ENCODE results near the gene ADNP2.
A peak's percentile ranks its signal among the peaks of the same experiment; 100 is the strongest.

ADNP2 gene

DNA sequence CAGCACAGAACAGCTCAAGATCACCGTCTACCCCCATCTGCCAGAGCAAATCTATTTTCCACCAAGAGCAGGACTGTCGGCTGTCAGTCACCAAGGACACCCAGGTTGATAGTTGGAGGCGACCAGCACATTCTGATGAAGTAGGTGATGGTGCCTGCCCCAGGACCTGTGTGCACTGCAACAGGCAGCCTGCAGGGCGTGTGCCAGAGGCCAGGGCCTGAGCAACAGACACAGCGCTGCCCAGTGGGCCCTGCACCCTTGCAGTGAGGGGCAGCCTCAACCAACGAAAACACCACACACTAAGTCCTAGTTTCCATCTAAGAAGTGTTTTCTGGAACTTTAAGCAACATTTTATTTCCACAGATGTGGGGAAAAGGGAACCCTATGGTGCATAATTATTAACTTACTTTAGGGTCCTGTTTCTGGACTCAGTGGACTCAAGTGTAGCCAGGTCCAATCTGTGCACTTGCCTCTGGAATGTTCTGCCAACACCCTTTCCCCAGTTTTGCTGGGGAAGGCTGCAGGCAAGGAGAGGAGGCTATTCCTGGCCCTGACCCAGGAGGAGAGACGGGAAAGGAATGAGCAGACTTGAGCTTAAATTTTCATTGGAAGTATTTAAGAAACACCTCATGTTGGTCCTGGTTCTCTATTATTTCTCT is 61.5 kb downstream of the ADNP2 start:
- DNase-seq (ENCODE audit: low read depth) = no peak

GRCh38 chr18:80171054-80171872 is 62.2 kb downstream of the ADNP2 start:
- DNase-seq (ENCODE audit: low read depth) = no peak

DNA sequence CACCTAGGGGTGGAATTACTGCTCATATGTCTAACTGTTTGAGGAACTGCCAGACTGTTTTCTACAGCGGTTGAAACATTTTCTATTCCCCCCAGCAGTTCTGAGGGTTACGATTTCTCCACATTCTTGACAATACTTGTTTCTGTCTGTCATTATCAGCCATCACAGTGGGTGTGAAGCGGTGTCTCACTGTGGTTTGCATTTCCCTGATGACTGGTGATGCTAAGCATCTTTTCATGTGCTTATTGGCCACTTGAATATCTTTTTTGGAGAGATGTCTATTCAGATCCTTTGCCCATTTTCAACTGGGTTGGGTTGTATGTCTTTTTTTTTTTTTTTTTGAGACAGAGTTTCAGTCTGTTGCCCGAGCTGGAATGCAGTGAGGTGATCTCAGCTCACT is 63.0 kb downstream of the ADNP2 start:
- DNase-seq (ENCODE audit: low read depth) = no peak

- DNase-seq (ENCODE audit: low read depth) = no peak
These were observed 64.0 kb downstream of the ADNP2 start for GRCh38 chr18:80173060-80173459.

- DNase-seq (ENCODE audit: low read depth) = no peak
These were observed 66.6 kb downstream of the ADNP2 start for GRCh38 chr18:80175451-80176204.

- DNase-seq (ENCODE audit: low read depth) = peak; percentile 11
These were observed 67.4 kb downstream of the ADNP2 start for GRCh38 chr18:80176334-80177073.

DNA sequence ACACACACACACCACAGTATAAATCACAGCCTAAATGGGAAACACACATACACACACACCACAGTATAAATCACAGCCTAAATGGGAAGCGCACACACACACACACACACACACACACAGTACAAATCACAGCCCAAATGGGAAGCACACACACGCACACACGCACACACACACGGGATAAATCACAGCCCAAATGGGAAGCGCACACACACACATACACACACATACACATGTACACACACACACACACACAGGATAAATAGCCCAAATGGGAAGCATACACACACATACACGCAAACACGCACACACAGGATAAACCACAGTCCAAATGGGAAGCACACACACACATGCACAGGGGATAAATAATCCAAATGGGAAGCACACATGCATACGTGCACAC is 68.1 kb downstream of the ADNP2 start:
- DNase-seq (ENCODE audit: low read depth) = no peak

- DNase-seq (ENCODE audit: low read depth) = no peak
These were observed 70.1 kb downstream of the ADNP2 start for GRCh38 chr18:80178935-80179818.

DNA sequence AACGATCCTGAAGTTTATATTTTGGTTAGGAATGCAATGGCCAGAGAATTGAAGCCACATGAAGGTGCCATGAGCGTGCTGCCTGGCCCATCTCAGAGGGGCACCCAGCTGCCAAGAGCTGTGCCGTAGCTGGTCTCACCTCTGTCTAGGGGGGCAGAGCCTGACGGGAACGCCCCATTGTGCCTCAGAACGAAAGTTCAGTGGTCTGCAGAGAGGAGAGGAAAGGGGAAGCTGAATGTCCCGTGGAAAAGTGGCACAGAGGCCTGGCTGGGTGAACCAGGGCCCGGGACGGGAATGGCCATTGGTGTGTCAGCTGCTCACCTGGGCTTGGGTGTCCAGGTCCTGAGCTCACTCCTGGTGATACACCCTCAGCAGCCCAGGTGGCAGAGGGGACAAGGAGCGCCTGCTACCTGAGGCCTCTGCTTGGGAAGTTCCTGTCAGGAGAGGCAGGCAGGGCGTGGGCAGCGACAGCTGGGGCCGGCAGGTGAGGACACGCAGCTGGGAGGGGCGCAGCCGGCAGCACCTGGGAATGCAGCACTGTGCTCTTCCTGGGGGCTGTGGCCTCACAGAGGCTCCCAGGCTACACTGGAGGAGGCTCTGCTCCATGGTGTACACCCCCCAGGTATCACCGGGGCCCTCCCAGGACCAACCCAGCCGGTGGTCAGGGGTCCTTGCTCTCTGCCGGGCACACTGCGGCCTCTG is 70.9 kb downstream of the ADNP2 start:
- no peak for DNase-seq (ENCODE audit: low read depth)

DNA sequence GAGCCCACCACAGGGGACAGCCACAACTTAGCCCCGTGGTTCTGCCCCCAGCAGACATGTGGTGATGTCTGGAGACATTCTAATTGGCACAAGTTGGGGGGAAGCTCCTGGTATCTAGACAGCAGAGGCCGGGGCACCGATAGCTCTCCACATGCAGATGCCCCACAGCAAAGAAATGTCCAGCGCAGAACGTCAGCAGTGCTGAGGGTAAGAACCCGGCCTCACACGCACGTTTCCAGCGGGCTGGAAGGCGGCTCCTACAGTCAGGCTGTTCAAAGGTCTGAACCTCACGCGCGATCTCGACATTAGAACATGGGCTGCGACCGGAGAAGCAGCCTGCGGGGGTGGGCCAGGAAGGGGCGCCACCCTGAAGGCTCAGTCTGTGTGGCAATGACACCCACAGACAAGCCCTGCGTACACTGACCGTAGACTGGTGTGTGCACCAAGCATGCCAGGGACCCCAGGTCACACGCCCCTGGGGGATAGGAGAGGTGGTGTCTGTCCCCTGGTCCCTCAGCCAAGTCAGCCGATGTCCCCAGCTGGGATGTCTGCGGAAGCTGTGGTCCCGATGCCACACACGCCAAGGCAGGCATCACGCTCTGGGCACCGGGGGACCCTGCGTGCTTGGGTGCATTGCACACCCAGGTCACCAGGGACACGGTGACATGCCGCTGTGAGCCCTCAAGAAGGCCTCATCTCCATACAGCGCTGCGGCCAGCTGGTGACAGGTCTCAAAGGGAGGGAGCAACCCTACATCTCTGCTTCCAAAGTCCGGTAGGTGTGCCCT is 71.9 kb downstream of the ADNP2 start:
- no peak for DNase-seq (ENCODE audit: low read depth)

DNA sequence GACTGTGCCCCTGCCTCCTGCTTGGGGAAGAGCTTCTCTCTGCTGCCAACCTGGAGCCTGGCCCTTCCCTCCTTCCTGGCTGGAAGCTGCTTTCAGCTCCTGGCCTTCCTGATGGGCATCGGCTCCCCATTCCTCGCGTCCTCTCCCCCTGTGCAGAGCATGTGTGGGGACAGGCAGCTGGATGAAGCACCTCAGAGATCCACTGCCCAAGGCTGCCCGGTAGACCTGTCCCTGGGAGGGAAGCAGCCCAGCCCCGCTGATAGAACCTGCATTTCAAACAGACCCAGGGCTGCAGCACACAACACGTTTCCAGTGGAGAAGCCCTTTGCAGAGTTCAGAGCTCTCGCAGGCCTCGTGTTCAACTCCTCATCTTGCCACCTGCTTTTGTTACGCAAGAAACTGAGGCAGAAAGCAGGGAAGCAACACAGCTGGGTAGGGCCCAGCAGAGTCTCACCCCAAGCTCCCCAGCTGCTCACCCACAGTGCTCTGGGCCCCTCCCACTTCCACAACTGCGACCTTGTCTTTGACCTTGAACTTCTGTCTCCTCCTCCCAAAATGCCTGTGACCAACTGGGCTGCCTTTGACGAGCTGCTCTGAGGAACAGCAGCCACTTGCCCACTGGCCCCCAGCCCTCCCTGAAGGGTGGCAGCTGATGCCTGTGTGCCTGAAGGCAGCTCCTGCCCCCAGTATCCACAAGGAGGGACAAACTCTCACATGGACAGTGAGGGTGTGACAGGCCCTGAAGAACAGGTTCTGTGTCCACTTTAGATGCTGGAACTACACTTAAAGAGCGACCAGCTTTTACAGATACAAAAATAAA is 72.8 kb downstream of the ADNP2 start:
- no peak for DNase-seq (ENCODE audit: low read depth)

GRCh38 chr18:80182855-80183254 is 73.8 kb downstream of the ADNP2 start:
- DNase-seq (ENCODE audit: low read depth) = no peak

GRCh38 chr18:80183273-80184050 is 74.4 kb downstream of the ADNP2 start:
- DNase-seq (ENCODE audit: low read depth) = no peak

DNA sequence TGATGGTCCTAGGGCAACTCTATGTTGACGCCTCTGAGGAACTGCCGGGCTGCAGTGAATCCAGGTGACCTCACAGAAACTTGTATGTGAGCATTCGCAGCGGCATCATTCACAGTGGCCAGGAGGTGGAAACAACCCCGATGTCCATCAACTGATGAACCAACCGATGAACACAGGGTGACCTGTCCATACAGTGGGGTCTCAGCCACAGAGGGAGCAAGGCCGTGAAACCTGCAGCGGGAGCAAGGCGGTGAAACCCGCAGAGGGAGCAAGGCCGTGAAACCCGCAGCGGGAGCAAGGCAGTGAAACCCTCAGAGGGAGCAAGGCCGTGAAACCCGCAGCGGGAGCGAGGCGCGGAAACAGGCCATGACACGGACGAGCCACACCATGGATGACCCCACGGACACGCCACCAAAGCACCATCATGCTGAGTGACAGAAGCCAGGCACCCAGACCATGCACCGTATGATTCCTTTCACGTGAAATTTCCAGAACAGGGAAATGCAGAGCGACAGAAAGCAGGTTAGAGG is 75.2 kb downstream of the ADNP2 start:
- no peak for DNase-seq (ENCODE audit: low read depth)

DNA sequence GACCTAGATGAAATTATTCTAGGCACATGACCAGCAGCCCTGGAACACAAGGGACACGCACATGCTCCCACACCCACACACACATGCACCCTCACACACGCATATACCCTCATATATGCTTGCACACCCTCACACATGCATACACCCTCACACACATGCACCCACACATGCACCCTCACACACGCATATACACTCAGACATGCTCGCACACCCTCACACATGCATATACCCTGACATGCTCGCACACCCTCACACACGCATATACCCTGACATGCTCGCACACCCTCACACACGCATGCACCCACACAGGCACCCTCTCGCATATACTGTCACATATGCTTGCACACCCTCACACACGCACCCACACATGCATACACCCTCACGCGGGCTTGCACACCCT is 76.5 kb downstream of the ADNP2 start:
- DNase-seq (ENCODE audit: low read depth) = no peak

GRCh38 chr18:80187956-80188642 is 79.0 kb downstream of the ADNP2 start:
- DNase-seq (ENCODE audit: low read depth) = no peak

All from fibroblast of gingiva (primary cell).